CD14-positive monocyte (primary cell): Measurements from ENCODE around the gene STX12. TPM values are rescaled to one million over a fixed set of nuclear protein-coding genes. Genes with fewer than 3 reads are reported as not detected.

ENCODE experiments used
- DNase-seq, 3 donors: peaks; one replicate each; pipeline ENCODE4 v3.0.0-alpha.2; 2011 to 2022
- H2AFZ ChIP-seq: 2 replicates; pipeline ENCODE4 v1.6.0; 2012; ENCODE audit warnings: mild to moderate bottlenecking, low read depth, low read length, inconsistent platforms; ENCODE audit not compliant: insufficient read depth, poor library complexity, severe bottlenecking
- H3K27ac ChIP-seq, 2 donors: 1 replicate in 1 of 2; 2 replicates in 1 of 2; pipeline ENCODE4 v1.5.1; 2012 to 2013; ENCODE audit warnings: low read length in 2 of 2, control low read depth in 1 of 2, inconsistent platforms in 1 of 2, low read depth in 1 of 2, mild to moderate bottlenecking in 1 of 2
- H3K27me3 ChIP-seq, 2 donors: one replicate each; pipeline versions ENCODE4 v1.6.0 to v1.6.1; 2011 to 2013; ENCODE audit warnings: low read length in 2 of 2; ENCODE audit not compliant: control insufficient read depth in 2 of 2, insufficient read depth in 2 of 2
- H3K36me3 ChIP-seq, 2 donors: replicated peaks in 1 of 2; 1 replicate in 1 of 2; 2 replicates in 1 of 2; pipeline versions ENCODE4 v1.5.1 to v1.6.1; 2012 to 2013; ENCODE audit warnings: low read length in 2 of 2, control low read depth in 1 of 2, inconsistent platforms in 1 of 2, mild to moderate bottlenecking in 1 of 2; ENCODE audit not compliant: insufficient read depth in 2 of 2, control insufficient read depth in 1 of 2
- H3K4me1 ChIP-seq, 2 donors: 1 replicate in 1 of 2; 2 replicates in 1 of 2; pipeline versions ENCODE4 v1.5.1 to v1.6.1; 2012 to 2013; ENCODE audit warnings: low read length in 2 of 2, control low read depth in 1 of 2, inconsistent platforms in 1 of 2, mild to moderate bottlenecking in 1 of 2, moderate library complexity in 1 of 2; ENCODE audit not compliant: insufficient read depth in 2 of 2, control insufficient read depth in 1 of 2
- H3K4me2 ChIP-seq: replicated peaks from 2 replicates; pipeline ENCODE3; 2012; ENCODE audit warnings: low read length, moderate library complexity, mild to moderate bottlenecking; ENCODE audit not compliant: poor library complexity, severe bottlenecking; ENCODE audit errors: extremely low read depth
- H3K4me3 ChIP-seq, 3 experiments: fragments of 200-600 bp in 1 of 3; sonication (generic) in 1 of 3; replicated peaks in 1 of 3; 1 replicate in 2 of 3; 2 replicates in 1 of 3; pipeline ENCODE4 v1.5.1; 2011 to 2013; ENCODE audit warnings: low read length in 3 of 3, mild to moderate bottlenecking in 3 of 3, control low read depth in 2 of 3, low read depth in 2 of 3, inconsistent platforms in 1 of 3, moderate library complexity in 1 of 3
- H3K79me2 ChIP-seq: 2 replicates; pipeline ENCODE4 v1.6.0; 2012; ENCODE audit warnings: mild to moderate bottlenecking, control low read depth, inconsistent platforms, low read length, moderate library complexity; ENCODE audit not compliant: insufficient read depth
- H3K9ac ChIP-seq: 2 replicates; pipeline ENCODE4 v1.6.0; 2017; ENCODE audit warnings: low read length, mild to moderate bottlenecking; ENCODE audit not compliant: insufficient read depth, poor library complexity, severe bottlenecking
- H3K9me3 ChIP-seq, 2 donors: replicated peaks in 1 of 2; 1 replicate in 1 of 2; 2 replicates in 1 of 2; pipeline versions ENCODE4 v1.5.1 to v1.6.1; 2012 to 2013; ENCODE audit warnings: low read length in 2 of 2, control low read depth in 1 of 2; ENCODE audit not compliant: control insufficient read depth in 1 of 2, insufficient read depth in 1 of 2
- H4K20me1 ChIP-seq: 2 replicates; pipeline ENCODE4 v1.6.0; 2012; ENCODE audit warnings: mild to moderate bottlenecking, low read length, control low read depth, moderate library complexity; ENCODE audit not compliant: insufficient read depth
- H3K27ac Mint-ChIP-seq, 7 donors: one replicate each; pipeline ENCODE4 v1.8.0; 2020; ENCODE audit warnings: mild to moderate bottlenecking in 7 of 7, mixed read lengths in 7 of 7, moderate library complexity in 6 of 7, inconsistent platforms in 2 of 7
- H3K27me3 Mint-ChIP-seq, 3 donors: one replicate each; pipeline ENCODE4 v1.8.0; 2021 to 2022; ENCODE audit warnings: low read depth in 3 of 3, mild to moderate bottlenecking in 3 of 3, mixed read lengths in 3 of 3, moderate library complexity in 3 of 3, inconsistent platforms in 1 of 3
- H3K36me3 Mint-ChIP-seq, 2 donors: one replicate each; pipeline ENCODE4 v1.8.0; 2020; ENCODE audit warnings: mixed read lengths in 2 of 2, inconsistent platforms in 1 of 2, mild to moderate bottlenecking in 1 of 2
- H3K4me1 Mint-ChIP-seq: one replicate; pipeline ENCODE4 v1.8.0; 2020; ENCODE audit warnings: mild to moderate bottlenecking, mixed read lengths
- H3K4me3 Mint-ChIP-seq, 2 donors: one replicate each; pipeline ENCODE4 v1.8.0; 2020; ENCODE audit warnings: mild to moderate bottlenecking in 2 of 2, mixed read lengths in 2 of 2, moderate library complexity in 1 of 2
- H3K9me3 Mint-ChIP-seq, 7 donors: one replicate each; pipeline ENCODE4 v1.8.0; 2020 to 2022; ENCODE audit warnings: mixed read lengths in 7 of 7, mild to moderate bottlenecking in 6 of 7, moderate library complexity in 6 of 7, inconsistent platforms in 2 of 7
- WGBS: methylation state at CpG from one replicate; pipeline ENCODE4 v1.1.5; 2013; ENCODE audit warnings: missing lambda C conversion rate; ENCODE audit not compliant: insufficient coverage; 5-methylcytosine and 5-hydroxymethylcytosine counted together
- intact Hi-C, 2 donors: fragments of 100-400 bp; cut with micrococcal nuclease; formaldehyde crosslinking; loops; one replicate each; pipeline versions ENCODE4 v1.15.0 to v1.15.1; 2023
- polyA plus RNA-seq, 3 donors: library from polyadenylated mRNA; depleted of rRNA in 1 of 3; unstranded in 2 of 3; stranded (reverse) in 1 of 3; fragments of 300-500 nt in 2 of 3; fragments of >200 nt in 1 of 3; fragmentation: Illumina TruSeq in 2 of 3; gene quantifications; 1 replicate in 2 of 3; 2 replicates in 1 of 3; pipeline ENCODE4 v1.2.3, GENCODE V29; 2012 to 2021
- TF ChIP-seq, protein P1 (sequence below): fragments of 200-600 bp; IDR thresholded peaks from one replicate; pipeline ENCODE4 v1.8.0; 2022; ENCODE audit warnings: antibody characterized with exemption, mild to moderate bottlenecking

STX12 gene
- polyA plus RNA-seq, 3 donors, result 29.4 to 49.4 (median 36.2) TPM

DNA sequence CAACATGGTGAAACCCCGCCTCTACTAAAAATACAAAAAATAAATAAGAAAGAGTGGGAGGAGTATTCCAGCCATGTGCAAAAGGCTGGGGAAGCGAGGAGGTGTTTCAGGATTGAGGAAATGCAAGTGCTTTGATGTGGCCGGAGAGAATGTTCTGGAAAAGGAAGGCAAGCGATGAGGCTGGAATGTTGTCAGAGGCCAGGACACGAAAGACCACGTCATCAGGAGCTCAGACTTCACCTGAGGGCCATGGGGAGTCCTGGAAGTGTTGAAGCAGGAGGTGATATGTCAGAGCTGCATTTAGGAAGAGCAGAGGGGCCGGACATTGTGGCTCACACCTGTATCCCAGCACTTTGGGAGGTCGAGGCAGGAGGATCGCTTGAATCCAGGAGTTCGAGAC is 88.4 kb downstream of the STX12 start:
- H3K4me3 ChIP-seq, result no peak overlapping the region
- no peak overlapping the region for H3K9ac ChIP-seq
- H3K4me1 Mint-ChIP-seq, result peaks cover 85% of the 10 kb centered on the region
- TF ChIP-seq, protein P1, sequence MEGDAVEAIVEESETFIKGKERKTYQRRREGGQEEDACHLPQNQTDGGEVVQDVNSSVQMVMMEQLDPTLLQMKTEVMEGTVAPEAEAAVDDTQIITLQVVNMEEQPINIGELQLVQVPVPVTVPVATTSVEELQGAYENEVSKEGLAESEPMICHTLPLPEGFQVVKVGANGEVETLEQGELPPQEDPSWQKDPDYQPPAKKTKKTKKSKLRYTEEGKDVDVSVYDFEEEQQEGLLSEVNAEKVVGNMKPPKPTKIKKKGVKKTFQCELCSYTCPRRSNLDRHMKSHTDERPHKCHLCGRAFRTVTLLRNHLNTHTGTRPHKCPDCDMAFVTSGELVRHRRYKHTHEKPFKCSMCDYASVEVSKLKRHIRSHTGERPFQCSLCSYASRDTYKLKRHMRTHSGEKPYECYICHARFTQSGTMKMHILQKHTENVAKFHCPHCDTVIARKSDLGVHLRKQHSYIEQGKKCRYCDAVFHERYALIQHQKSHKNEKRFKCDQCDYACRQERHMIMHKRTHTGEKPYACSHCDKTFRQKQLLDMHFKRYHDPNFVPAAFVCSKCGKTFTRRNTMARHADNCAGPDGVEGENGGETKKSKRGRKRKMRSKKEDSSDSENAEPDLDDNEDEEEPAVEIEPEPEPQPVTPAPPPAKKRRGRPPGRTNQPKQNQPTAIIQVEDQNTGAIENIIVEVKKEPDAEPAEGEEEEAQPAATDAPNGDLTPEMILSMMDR, result no peak
- peaks cover 80 to 85% of the 10 kb centered on the region in 2 donors for H3K4me1 ChIP-seq
- H3K4me3 Mint-ChIP-seq, result peak overlapping the region in 1 of 2 donors; percentile 59
- peaks cover 0 to 5% (median 0%) of the 10 kb centered on the region in 3 donors for H3K27me3 Mint-ChIP-seq
- H3K9me3 ChIP-seq, result no peaks in the 10 kb centered on the region
- peaks cover 10 to 11% of the 10 kb centered on the region in 2 donors for H3K36me3 Mint-ChIP-seq
- no peak overlapping the region for H3K4me2 ChIP-seq
- DNase-seq, result no peak
- H3K27me3 ChIP-seq, result no peaks in the 10 kb centered on the region
- H3K27ac ChIP-seq, result peak overlapping the region; percentile 4 to 73
- intact Hi-C loops, result loop anchor here in 1 of 2 donors (5.0 kb wide), 1 partner anchor 41 kb away; no protein-coding TSS in a partner anchor
- no peak overlapping the region for H2AFZ ChIP-seq
- H3K27ac Mint-ChIP-seq, result peak overlapping the region in 6 of 7 donors; percentile 65 to 100 (median 99)
- H4K20me1 ChIP-seq, result no peaks in the 10 kb centered on the region
- H3K9me3 Mint-ChIP-seq, result peaks cover 0 to 2% (median 0%) of the 10 kb centered on the region in 7 donors
- WGBS, result 93% methylated on average over 8 of the region's 10 CpGs
- no peaks in the 10 kb centered on the region for H3K36me3 ChIP-seq
- H3K79me2 ChIP-seq, result peaks cover 40% of the 10 kb centered on the region

DNA sequence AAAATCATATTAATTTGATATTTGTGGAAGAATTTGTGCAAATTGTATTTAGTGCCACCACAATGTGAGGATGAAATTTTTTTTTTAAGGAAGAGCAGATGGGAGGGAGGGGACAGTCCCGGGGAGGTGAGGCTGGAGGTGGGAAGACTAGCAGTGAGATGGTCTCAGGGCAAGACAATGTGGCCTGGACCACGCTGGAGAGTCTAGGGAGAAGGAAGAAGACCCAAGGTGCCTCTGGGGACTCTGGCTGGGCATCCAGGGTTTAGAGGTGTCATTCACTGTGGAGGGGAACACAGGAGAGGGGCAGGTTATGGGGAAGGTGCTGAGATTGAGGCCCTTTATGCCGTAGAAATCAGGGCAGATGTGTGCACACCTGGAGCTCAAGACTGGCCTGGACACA is 89.0 kb downstream of the STX12 start:
- Mint-ChIP-seq H3K27ac (peak overlapping the region; percentile 98 to 100 (median 99)), H3K4me3 (peak overlapping the region; percentile 70 to 78), H3K27me3 (peaks cover 0 to 5% (median 0%) of the 10 kb centered on the region in 3 donors), H3K9me3 (peaks cover 0 to 2% (median 0%) of the 10 kb centered on the region in 7 donors), H3K36me3 (peaks cover 10 to 11% of the 10 kb centered on the region in 2 donors), H3K4me1 (peaks cover 90% of the 10 kb centered on the region)
- peak overlapping the region; percentile 91 to 100 for H3K27ac ChIP-seq
- H3K27me3 ChIP-seq, result no peaks in the 10 kb centered on the region
- H2AFZ ChIP-seq, result no peak overlapping the region
- no peak for DNase-seq
- peaks cover 86 to 91% of the 10 kb centered on the region in 2 donors for H3K4me1 ChIP-seq
- 94% methylated on average over 2 of the region's 3 CpGs for WGBS
- no peaks in the 10 kb centered on the region for H3K9me3 ChIP-seq
- peak overlapping the region; percentile 79 for H3K9ac ChIP-seq
- peak overlapping the region; percentile 73 for H3K4me2 ChIP-seq
- peak overlapping the region in 2 of 3 experiments; percentile 37 to 69 for H3K4me3 ChIP-seq
- intact Hi-C loops, result loop anchor here in 1 of 2 donors (5.0 kb wide), 1 partner anchor 40 kb away; no protein-coding TSS in a partner anchor
- no peaks in the 10 kb centered on the region for H4K20me1 ChIP-seq
- TF ChIP-seq, protein P1, result no peak
- no peaks in the 10 kb centered on the region for H3K36me3 ChIP-seq
- peaks cover 40% of the 10 kb centered on the region for H3K79me2 ChIP-seq
